HT1080 (cell line): ENCODE data around the gene ZIC5. TPM values are rescaled to one million over a fixed set of nuclear protein-coding genes. Genes with fewer than 3 reads are reported as not detected.
"Not testable (repeated sequence)": the region's sequence is repeated elsewhere in the genome, so short reads cannot be mapped to it uniquely, and the experiment has no call there.

Experiments used
- DNase-seq: peaks from one replicate; pipeline ENCODE4 v3.0.0-alpha.2; 2015; ENCODE audit warnings: low read depth
- total RNA-seq: library from RNA; depleted of rRNA; stranded (reverse); fragments of >200 nt; shearing (Covaris generic); gene quantifications from 2 replicates; pipeline ENCODE4 v1.2.3, GENCODE V29; 2014

The ZIC5 gene
- total RNA-seq, 1 experiment from 2014 or later, result 1.8 TPM

DNA sequence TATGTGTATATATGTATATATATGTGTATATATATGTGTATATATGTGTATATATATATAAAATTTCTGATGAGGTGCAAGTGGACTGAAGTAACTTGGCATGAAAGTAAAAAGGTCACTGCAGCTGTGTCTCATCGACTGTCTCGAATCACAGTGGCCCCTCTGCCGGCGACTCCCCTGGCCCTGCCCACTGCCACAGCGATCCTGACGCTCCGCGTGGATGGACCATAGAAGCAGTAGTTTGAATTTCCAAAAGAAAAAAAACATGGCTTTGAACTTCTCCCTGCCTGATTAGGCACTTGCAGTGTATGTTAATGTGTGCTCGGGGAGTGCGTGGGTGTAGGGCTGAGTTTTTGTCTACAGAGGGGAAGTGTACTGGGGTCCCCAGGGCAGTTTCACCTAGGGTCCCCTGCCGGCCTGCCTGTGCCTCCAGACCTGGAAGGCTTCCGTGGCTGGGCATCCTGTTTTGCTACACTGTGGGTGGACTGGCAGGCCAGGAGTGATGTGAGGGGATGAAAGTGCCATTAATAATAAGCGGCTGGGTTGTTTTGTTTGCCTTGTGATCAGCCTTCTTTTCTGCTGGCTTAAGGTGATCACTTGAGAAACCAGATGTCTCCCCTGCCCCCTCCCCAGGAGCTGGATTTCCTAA, 10.8 kb downstream of the ZIC5 start:
- DNase-seq, result no peak

DNA sequence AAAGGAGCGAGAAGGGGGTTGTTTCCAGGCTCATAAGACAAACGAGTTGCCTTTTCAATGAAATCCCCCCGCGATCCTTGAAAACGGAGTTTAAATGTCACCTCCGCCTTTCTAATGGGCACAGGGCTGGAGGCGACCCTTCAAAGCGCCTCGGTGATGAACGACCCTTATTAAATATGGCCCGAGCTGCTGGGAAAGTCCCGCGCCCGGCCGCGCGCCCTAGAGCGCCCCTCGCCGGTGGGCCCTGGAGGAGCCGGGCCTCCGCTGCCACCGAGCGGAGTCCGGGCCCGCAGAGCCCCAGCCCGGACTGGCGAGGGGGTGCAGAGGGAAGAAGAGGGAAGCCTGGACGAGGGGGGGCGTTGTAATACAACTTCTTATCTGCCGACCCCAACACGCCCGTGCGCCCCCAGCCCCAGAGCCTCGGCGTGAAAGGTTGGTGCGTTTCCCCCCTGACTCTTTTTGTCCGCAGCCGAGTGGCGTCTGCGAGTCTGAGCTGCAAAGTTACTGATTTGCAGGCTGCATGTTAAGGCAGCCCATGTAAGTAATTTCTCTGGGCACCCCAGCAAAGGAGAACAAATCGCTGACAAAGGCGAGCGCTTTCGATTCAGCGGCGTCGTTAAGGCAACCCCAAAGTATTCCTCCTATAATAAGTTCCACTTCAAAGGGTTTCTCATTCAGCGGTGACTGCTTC, 11.9 kb downstream of the ZIC5 start:
- no peak for DNase-seq

DNA sequence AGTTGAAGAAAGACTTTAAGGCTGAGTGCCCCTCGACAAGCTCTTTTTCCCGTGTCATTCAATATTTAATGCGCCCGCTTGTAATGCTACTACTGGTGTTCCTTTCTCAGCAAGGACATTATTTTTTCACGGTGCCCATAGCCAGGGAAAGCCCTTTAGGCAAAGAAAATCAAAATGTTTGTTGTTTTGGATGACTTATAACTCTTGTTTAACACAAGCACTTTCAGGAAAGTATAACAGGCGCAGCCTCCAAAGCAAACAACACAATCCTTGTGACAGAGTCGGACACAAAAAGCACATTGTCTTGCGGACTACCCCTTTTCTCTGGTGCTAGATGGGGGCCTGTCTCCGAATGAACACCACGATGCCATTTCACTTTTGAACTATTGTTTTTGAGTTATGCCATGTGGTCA, 12.4 kb downstream of the ZIC5 start:
- DNase-seq, result no peak

DNA sequence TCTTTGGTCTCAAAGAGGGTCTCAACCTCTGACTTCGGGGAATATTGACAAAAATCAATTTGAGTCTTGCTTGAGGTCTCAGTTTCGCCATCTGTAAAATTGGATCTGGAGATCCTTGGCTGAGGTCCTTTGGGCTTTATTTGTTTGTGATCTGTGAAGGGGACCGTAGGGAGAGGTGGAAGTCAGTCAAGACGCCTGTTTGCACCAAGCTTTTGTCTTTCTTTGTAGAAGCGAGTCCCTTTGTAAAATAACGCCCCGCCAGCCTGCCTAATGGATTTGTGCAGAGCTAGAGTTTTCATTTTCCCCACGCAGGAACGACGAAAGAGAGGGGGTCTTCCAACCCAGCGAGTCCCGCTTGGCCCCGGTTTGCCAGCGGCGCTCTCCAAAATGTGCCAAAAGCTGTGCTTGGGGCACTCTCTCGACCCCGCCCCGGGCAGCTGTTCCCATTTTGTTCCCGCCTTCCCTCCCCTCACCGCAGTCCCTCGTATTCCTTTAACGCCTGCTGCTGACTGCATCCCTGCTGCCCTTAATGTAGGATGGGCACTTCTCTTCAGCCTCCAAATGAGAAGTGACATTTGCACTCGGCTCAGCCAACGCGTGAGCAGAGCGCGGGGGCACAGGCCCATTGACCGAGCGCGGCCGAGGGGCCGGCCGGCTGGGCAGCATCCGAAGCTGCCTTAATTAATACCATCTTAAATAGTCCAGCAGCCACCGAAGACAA, 13.0 kb downstream of the ZIC5 start:
- no peak for DNase-seq

DNA sequence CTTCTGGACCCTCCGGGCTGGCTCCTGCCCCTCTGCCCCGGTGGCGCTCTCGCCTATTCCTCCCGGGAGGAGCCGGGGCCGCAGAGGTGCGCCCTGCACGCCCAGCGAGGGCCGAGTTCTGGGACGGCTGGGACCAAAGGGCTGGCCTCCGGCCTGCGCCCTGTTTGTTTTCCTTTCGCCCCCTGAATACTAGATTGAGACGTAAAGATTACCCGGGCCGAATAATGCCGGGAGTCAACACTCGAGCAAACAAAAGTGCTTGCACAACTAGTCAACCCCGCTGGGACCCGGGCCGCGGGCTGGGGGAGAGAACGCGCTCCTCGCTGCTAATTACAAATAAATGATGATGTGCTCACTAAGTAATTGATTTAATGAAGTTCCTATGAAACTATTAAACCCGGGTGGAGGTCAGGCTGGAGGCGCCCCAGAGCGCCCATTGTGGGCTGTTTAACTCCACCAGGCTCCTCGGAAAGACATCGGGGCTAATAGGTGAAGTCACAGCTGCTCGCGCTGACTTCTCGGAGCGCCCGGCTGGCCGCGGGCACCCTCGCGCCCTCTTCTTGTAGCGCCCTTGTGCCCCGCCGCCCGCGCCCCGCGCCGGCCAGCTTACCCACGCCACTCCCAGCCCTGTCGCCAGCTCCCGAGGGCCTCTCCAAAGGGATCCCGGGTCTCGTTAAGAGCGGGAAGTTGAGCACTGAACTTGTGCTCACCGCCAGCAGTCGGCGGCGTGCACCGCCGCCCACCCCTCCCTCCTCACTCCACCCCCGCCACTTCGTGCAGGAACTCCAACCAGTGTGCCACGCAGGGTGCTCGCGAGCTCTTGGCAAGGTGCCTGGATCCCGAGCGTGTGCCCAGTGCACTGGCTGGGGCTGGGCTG, 14.9 kb downstream of the ZIC5 start:
- no peak for DNase-seq

DNA sequence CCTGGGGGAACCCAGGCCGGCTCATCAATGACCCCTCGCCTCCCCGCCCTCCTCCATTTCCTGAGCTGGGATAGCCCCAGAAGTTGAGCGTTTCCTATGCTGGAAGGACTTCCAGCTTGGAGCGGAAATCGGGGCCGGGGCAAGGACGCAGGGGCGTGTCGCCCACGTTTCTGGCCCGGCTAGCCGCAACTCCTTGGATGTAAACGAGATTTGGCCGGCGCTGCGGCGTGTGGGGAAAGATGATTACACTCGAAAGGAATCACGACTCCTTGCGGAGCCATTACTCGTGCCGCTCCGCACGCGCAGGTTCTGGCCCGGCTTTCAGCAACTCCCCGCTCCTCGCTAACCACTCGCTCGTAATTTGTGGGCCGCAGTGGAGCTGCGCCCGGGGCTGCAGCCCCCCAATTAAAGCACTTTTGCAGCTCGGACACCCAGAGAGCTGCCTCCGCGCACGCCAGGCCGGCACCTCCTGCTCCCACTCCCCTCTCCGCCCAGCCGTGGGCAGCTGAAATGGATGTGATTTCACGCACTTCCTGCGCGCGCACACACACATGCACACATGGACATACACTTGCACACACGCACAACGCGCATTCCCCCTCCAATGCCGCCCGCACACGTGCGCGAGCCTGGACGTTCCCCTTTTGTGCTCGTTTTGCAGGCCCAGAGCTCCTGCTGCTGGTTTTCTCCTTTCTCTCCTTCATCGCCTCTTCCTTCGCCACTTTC, 15.7 kb downstream of the ZIC5 start:
- DNase-seq, result no peak

DNA sequence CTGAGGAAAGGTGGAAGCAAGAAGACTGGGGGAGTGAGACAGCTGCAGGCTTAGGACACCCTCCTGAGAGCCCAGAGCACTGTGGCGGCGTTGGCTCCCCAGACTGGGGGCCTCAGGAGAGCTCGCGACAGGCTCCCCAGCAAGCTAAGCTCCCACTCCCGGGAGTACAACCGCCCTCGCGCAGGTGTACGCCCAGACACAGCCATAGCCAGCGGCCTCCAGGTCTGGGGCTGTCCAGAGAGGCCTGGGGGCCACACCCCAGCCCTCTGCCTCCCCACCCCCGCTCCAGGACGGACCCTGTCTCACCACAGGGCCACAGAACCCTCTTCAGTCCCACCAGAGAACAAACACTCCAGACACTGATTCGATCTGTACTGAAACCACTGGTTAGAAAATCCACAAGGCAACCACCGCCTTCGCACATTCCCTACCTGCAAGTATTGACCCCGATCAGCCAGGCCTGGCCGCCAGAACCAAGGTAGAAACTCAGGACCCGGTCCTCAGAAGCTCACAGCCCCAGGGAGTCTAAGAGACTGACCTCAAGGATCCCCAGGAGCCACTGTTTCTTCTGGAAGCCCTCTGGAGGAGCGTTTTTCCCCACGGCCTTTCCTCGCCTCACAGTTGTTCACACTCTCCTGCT, 16.3 kb downstream of the ZIC5 start:
- no peak for DNase-seq

DNA sequence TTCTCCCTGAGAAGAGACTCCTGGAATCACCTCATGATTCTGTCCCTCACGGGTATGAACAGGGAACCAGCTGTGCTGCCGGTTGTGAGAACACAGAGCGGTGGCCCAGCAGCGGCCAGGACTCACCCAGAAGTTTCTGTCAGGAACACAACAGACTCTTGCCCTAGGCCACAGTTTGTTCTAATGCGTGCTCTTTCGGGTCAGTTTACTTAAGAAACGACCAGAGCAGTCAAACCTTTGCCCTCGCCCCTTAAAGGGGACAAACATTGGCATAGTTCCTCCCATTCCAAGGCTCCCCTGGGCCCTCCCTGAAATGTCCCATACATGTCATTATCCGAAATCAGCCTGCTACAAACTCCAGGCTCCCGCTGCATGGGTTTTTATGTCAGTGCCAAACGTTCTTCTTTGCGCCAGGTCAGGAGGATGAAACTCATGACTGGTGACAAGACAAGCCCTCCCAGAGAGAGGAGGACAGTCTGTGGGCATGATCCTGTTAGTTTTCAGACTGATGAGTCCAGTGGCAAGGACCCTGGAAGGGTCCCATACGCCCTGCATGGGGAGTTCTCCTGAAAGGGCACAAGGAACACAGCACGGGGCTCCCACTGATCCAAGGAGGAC, 18.3 kb downstream of the ZIC5 start:
- DNase-seq, result no peak

DNA sequence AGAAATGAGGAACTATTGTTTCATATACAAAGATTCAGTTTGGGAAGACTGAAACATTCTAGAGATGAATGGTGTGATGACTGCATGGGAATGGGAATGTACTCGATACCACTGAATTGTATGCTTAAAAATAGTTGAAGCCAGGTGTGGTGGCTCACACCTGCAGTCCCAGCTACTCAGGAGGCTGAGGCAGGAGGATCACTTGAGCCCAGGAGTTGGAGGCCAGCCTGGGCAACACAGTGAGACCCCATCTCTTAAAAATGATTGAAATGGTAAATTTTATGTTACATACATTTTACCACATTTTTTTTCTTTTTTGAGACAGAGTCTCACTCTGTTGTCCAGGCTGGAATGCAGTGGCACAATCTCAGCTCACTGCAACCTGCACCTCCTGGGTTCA, 19.9 kb downstream of the ZIC5 start:
- DNase-seq, result not testable (repeated sequence)

DNA sequence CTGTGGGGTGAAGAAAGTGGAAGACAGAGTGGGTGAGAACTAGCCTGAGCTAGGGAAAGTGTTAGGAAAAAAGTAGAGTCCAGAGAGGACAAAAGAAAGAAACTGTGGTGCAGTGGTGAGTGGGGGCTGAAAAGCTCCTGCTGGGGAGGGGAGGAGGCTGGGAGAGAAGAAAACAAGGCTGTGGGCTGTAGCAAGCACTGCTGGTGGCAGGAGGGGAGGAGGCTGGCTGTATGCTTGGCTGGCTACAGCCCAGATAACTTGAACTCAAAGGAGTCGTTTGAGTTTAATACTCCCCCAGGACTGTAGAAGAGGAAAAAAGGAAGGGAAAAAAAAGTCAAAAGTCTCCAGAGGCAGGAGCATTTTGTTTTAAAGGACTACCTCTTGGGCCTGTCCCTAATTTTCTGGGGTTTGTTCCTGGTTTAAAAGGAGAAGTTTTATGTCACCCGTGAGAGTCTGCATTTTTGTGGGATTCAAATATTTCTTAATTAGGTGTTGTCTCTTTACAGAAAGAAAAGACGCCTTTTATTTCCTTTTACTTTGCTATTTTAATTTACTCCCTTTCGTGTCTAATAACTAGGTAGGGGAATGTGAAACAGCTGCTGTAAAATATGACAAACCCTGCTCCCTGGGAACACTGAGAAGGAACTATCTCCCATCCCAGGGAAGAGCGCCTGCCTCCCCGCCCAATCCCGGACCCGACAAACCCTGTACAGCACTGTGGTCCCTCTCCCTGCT, 21.7 kb downstream of the ZIC5 start:
- no peak for DNase-seq

DNA sequence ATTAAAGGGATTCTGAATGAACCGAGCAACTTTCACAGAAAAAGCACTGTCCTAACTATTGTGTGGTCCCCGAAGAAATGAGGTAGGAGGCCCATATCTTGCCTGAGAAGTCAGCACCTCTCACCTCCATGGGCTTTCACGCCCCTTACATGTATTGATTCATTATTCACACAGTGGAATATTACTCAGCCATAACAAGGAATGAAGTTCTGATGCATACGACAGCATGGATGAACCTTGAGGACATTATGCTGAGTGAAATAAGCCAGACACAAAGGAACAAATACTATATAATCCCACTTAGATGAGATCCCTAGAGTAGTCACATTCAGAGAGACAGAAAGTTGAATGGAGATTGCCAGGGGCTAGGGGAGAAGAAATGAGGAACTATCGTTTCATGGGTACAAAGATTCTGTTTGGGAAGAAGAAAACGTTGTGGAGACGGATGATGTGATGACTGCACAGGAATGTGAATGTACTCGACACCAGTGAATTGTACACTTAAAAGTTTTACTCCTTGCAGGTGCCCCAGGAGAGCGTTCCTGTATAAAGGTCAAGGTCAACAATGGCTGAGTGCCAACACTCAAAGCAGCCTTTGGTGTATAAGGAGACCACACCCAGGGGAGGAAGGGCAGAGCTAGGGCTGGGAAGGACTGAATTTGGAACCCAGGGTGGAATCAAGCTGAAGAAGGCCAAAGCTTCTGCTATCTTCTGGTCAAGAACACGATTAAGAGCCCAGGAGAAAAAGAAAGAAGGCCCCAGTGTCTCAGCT, 22.5 kb downstream of the ZIC5 start:
- no peak for DNase-seq

DNA sequence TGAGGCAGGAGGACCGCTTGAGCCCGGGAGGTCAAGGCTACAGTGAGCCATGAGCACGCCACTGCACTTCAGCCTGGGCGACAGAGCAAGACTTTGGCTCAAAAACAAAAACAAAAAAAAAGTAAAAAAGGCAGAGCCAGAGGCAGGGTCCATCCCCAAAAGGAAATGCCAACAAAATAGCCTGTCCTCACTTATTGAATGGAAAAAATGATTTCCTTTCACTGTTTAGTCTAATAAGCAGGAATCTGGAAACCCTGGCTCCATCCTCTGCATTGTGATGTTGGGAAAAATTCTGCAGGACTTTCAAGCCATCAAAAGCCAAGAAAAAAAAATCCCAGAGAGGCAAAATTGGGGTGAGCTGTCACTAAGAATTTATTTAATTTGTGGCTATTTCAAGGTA, 23.2 kb downstream of the ZIC5 start:
- no peak for DNase-seq

DNA sequence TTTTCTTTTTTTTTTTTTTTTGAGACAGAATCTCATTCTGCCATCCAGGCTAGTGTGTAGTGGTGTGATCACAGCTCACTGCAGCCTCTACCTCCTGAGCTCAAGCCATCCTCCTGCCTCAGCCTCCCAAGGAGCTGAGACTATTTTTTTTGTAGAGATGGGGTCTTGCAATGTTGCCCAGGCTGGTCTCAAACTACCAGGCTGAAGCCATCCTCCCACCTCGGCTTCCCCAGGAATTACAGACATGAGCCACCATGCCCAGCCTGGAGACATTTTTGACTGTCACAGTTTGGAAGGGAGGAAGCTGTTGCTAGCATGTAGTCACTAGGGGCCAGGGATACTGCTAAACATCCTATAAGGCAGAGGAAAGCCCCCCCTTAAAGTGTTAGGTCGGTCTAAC, 23.9 kb downstream of the ZIC5 start:
- DNase-seq, result no peak

DNA sequence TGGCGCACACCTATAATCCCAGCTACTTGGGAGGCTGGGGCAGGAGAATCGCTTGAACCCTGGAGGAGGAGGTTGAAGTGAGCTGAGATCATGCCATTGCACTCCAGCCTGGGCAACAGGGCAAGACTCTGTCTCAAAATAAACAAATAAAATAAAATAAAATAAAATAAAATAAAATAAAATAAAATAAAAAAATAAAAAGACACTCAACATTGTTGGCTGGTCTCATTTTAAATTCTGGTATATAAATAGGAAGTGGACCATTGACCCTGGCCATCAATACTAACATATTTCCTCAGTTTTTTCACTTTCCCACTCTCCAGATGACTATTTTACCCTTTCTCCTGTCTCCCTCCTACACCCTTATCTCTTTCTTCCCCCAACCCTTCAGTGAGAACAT, 26.1 kb downstream of the ZIC5 start:
- DNase-seq, result not testable (repeated sequence)

DNA sequence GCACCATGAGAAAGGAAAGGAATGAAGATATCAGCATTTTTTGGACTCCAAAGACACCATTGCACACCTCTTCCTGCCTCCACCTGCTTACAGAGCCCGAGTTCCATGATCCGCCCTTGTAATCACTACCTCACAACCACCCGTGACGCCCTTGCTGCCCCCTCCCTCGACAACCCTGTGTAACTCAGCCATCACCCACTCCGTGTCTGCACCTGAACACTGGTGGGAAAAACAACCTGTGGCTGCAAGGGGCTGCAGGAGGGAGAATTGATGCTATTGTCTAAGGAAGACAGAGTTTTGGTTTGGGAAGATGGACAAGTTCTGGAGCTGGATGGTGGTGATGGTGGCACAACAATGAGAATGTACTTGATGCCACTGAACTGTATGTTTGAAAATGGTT, 27.0 kb downstream of the ZIC5 start:
- no peak for DNase-seq

DNA sequence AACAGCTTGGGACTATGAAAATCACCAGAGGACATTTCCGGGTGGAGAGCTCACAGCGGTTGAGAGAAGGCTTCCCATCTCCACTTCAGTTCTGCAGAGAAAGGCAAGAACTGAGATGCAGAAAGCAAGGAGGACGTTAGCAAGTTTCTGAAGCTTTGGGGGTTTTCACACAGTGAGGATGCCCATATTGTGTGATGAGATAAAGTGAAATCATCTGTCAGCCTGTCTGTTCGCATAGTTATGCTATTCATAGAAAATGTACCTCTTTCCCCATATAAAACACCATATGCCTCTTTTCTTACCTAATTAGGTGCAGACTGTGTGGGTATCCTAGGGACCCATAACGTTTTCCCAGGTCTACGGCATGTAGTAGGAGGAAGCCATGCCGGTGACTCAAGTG, 27.5 kb downstream of the ZIC5 start:
- no peak for DNase-seq

DNA sequence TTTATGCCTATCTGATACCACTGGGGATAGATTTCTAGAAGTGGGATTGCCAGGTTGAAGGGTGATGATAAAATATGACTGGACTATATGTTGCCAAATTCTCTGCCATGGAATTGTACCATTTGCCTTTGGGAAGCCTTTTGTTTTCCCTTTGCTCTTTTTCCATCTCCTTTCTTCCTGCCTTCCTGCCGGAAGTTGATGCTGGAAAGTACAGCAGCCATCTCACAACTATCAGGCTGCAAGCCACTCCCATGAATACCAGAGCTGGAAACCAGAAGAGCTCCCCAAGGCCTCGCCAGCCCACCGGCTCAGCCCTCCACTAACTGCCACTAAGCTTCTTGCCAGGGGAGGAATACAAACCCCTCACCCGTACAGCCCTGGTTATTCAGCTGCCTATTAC, 29.7 kb downstream of the ZIC5 start:
- no peak for DNase-seq

DNA sequence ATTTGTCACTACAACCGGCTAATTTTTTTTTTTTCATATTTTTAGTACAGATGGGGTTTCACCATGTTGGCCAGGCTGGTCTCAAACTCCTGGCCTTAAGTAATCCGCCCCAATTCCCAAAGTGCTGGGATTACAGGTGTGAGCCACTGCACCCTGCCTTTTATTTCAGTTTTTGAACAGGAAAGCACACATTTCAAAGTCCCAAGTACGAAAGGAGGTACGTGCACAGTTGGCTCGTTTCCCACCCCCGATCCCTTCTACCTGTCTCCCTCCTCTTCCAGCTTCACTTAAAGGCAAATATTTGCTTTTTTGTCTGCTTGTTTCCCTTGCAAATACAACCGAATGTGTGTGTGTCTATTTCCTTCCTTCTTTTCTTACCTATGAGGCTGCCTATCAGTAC, 30.5 kb downstream of the ZIC5 start:
- no peak for DNase-seq

DNA sequence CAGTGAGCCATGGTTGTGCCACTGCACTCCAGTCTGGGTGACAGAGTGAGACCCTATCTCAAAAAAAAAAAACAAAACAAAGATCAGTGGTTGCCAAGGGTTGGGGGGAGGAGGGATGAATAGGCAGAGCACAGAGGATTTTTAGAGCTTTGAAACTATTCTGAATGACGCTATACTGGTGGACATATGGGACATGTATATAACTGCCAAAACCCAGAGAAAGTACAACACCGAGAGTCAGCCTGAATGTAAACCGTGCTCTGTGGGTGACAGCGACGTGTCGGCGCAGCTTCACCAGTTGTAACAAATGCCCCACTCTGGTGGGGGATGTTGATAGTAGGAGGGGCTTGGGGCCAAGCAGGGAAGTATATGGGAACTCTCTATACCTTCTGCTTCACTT, 32.9 kb downstream of the ZIC5 start:
- DNase-seq, result no peak
